Astrocyte (in vitro differentiated cells and primary cell): ENCODE results near the gene MEIKIN.

Experiments used
- CTCF ChIP-seq: IDR thresholded peaks from 2 replicates; pipeline ENCODE4 v1.5.1; 2011; ENCODE audit warnings: low read depth, mild to moderate bottlenecking, inconsistent platforms, low read length, moderate library complexity; ENCODE audit not compliant: insufficient read depth
- EZH2 ChIP-seq: IDR thresholded peaks from 2 replicates; pipeline ENCODE4 v1.6.1; 2012; ENCODE audit warnings: mild to moderate bottlenecking, low read length, inconsistent platforms; ENCODE audit not compliant: insufficient read depth

DNA sequence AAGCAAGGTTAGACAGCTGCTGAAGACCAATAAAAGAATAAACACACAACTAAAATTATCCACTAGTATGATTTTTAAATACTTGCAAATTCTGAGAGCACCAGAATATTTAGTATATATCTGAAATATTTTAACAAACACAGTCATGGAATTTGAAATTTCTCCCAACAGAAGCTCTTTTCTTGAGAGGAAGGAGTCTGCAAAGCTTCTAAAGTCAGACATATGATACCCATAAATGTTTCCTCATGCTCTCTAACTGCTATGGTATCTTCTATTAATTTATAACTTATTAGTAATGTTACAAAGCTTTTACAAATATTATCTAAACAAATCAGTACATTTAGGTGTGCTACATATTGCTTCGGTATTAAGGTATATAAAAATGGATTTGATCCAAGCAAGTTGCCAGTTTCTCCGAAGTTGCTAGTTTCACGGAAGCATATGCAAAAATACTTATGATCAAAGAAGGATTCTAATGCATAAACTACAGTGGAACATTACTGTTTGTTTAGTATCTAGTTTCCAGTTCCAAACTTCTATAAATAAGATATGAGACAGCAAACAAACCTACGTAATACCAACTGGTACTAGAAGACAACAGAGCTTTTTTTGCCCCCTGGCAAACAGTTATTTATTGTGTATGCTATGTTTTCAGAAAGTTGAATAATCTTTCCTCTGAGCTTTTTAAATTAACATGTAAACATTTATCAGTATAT is 170.7 kb downstream of the MEIKIN start:
- no peak for TF ChIP-seq CTCF
- TF ChIP-seq EZH2 = no peak
